ENCODE measurements around the gene ZC3H10. TPM values are rescaled to one million over a fixed set of nuclear protein-coding genes. Genes with fewer than 3 reads are reported as not detected.

ZC3H10 gene, protein sequence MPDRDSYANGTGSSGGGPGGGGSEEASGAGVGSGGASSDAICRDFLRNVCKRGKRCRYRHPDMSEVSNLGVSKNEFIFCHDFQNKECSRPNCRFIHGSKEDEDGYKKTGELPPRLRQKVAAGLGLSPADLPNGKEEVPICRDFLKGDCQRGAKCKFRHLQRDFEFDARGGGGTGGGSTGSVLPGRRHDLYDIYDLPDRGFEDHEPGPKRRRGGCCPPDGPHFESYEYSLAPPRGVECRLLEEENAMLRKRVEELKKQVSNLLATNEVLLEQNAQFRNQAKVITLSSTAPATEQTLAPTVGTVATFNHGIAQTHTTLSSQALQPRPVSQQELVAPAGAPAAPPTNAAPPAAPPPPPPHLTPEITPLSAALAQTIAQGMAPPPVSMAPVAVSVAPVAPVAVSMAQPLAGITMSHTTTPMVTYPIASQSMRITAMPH
- total RNA-seq = 7.2 and 7.8 TPM in 2 replicates

DNA sequence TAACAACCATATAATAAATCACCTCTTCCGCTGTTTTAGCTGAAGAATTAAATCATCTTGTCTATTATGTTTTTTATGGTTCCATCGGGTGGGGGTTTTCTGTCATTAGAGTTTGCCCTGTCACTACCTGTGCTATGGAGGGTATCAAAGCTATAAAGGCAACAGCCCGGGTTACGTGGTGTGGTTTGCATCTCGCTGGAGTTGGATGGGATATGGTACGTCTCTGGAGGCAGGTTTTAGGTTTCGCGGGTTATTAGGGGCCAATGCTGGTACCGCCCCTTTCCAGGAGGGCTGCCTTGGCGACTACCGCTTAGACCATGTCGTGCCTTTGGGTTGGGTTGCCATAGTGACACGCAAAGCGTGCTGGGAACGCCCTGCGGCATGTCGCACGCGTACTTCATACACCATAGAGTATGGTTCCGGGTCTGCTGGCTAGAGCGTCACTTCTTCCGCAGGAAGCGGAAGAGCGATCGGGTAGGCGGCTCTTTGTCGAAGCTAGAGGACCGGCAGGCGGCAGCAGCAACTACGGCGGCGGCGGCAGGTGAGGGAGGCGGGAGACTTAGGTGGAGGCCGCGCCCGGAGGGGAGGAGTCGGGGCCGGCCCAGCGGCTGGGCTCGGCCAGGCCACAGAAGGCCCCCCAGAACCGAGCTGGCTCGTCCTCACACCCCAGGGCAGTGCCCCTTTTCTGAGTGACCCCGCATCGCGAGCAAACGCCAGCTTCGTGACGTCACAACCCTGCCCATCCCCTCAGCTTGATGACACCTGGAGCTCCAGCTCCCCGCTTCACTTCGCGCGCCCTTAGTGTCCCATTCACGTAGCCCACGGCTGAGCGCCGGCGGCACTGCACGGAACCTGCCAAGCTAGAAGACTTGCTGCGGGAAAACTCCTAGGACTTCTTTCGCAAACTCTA lies at the start of gene ZC3H10:
Gene ZC3H10 (plus strand): TSS at position 489 of the 910 bp plus-strand sequence. CDS start 2,297 bp downstream, outside the sequence.

DNA sequence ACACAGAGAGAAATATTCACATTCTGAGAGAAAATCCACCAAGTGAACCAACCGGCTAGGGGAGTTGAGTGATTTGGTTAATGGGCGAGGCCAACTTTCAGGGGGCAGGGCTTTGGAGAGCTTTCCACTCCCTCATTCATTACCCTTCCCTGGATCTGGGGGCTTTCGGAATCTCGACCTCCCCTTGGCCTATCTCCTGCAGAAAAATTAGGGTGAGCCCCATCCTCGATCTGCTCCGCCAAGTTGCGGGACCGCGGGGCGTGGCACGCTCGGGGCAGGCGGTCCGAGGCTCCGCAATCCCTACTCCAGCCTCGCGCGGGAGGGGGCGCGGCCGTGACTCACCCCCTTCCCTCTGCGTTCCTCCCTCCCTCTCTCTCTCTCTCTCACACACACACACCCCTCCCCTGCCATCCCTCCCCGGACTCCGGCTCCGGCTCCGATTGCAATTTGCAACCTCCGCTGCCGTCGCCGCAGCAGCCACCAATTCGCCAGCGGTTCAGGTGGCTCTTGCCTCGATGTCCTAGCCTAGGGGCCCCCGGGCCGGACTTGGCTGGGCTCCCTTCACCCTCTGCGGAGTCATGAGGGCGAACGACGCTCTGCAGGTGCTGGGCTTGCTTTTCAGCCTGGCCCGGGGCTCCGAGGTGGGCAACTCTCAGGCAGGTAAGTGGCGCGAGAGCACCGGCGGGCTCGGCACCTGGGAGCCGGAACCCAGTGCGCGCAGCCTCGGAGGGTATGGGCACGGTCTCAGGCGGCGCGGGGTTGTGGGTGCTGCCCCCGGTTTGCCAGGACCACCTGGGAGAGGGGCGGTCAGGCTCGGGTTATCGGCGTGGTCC lies 38.1 kb upstream of the ZC3H10 start, which contains the start of gene ERBB3:
Gene ERBB3 (plus strand): TSS at position 443 of the 833 bp plus-strand sequence. CDS start 136 bp downstream, at position 579.

DNA sequence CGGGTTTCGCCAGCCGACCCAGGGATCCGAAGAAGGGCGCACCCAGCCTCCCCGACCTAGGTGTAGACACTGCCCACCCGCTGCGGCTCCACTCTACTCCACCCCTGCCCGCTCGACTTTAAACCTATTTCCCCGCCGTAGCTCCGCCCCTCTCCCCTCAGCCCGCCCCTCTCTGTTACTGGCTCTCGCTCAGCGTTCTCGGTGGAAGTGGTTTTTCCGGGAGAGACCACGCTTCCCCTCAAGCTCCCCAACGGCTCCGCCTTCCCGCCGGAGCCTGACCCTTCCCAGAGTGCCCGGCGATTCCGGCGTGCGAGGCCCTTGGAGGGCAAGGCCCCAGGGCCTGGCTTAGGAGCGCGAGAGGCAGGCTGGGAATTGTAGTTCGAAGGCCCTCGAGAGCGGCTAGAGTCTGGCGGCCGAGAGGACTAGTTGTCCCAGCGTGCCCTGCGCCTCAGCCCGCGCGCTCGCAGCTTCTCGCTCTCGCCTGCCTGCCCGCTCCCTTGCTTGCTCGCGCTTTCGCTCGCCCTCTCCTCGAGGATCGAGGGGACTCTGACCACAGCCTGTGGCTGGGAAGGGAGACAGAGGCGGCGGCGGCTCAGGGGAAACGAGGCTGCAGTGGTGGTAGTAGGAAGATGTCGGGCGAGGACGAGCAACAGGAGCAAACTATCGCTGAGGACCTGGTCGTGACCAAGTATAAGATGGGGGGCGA lies 13.8 kb upstream of the ZC3H10 start, which contains the start of gene PA2G4:
Gene PA2G4 (plus strand): TSS at position 451 of the 706 bp plus-strand sequence. CDS start 179 bp downstream, at position 630.

DNA sequence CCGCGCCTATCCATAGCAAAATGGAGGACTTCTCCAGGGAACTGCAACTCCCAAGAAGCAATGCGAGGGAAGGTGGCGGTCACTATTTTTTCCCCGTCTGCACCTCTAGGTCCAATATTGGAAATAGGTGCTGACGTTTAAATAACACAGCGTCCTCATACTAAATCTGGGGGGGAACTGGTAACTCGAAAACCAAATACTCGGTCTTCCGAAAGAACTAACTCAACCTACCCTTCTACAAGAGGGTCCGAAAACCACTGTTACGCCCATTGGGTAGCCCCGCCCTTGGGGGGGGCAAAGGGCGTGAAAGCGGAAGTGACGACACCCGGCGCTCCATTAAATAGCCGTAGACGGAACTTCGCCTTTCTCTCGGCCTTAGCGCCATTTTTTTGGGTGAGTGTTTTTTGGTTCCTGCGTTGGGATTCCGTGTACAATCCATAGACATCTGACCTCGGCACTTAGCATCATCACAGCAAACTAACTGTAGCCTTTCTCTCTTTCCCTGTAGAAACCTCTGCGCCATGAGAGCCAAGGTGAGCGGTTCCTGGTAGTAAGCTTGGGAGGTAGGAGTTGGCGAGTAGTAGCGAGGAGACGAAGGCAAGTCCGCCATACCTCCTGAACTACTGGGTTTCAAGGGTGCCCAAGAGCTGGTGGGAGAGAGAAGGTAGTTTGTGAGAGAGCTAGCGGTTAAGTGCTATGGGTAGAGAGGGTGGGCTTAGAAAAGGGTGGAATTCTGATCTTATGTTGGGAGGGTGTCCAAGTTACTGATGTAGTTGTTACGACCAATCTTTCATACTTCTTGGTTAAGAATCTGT lies 1.6 kb upstream of the ZC3H10 start, which contains the start of gene RPL41:
Gene RPL41 (plus strand): TSS at position 367 of the 815 bp plus-strand sequence.

DNA sequence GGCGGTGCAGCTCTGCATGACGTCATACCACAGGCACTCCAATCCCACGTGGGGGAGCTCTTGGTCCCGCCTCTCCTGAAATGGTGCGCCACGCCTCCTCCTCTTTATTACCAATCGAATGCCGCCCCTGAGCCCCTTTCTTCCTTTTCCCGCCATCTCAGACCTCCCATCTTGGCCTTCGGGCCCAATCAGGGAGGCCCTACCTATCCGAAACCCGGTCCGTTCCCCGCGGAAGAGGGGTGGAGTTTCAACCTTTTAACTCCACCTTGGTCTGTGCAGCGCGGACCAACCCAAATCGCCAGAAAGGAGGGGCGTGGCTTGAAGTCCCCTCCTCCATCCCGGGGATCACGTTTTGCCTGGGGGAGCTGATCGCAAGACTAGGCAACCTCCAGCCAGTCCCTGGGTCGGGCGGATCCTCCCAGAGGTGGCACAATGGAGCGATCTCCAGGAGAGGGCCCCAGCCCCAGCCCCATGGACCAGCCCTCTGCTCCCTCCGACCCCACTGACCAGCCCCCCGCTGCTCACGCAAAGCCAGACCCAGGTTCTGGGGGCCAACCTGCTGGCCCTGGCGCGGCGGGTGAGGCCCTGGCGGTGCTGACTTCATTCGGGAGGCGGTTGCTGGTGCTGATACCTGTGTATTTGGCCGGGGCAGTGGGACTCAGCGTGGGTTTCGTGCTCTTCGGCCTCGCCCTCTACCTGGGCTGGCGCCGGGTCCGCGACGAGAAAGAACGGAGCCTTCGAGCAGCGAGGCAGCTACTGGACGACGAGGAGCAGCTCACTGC lies 10.0 kb downstream of the ZC3H10 start, which contains the start of gene ESYT1:
Gene ESYT1 (plus strand): TSS at position 380 of the 782 bp plus-strand sequence. CDS start 53 bp downstream, at position 433.

DNA sequence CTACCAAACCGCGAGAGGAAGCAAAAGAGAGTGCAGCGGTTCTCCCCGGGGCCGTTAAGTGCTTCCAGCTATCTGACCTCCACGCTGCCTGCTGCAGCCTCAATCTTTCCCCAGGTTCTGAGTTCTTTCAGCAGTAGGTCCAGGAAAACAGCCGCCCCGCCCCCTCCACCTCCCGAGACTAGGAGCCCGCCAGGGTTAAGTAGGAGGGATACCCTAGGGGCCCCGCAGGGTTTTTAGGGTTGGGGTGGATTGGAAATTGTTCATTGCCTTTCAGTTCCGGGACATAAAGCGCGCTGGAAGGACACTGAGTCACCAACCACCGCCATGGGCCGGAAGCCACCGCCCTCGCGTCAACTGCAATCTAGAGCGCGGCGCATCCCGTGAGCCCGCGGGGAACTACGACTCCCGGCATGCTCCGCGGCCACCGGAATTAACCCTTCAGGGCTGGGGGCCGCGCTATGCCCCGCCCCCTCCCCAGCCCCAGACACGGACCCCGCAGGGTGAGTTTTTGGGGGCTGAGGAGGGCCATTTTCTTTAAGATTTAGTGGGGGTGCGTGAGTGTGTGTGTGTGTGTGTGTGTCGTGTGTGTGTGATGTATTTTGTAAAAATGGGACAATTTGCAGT lies 34.2 kb downstream of the ZC3H10 start, which contains the start of gene MYL6B:
Gene MYL6B (plus strand): TSS at position 456 of the 624 bp plus-strand sequence. CDS start 1,332 bp downstream, outside the sequence.

DNA sequence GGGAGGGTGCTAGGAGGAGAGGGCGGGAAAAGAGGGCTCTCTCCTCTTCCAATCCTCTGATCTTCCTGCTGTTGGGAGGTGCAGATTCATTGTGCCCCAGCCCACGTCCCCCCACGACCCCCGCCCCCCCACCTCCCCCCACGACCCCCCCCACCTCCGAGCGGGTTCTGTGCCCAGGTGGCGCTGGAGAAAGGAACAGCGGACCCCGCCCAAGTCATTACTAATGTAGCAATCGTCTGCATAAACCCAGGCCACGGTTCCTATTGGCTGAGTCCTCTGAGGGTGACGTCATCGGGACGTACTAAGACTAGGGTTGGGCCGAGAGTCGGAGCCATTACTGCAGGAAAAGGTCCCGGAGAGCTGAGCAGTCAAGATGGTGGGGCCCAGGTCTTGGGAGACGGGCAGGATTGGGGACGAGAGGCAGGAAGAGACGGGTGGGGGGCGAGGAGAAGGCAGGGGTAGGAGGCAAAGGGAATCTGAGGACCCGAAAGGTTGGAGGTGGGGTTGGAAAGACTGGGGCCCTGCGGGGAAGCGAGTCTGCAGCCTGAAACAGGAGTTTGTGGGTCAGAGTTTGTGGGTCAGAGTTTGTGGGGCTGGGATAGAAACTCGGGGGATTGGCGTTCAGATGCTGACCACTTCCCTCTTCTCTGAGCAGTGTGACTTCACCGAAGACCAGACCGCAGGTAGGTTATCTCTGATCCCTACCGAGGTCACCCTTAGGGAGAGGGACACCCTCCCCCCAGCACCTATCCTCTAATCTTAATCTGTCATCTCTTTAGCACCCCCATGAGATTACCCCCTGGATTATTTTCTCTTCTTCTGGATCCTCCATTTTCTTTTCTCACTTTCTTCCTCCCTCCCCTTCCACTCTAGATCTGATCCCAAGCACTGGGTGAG lies 40.2 kb downstream of the ZC3H10 start, which contains the start of gene MYL6:
Gene MYL6 (plus strand): TSS at position 331 of the 897 bp plus-strand sequence. CDS start 43 bp downstream, at position 374.

Other genes with a start within 250 kb of the ZC3H10 start
- 28.7 and 34.0 TPM in 2 replicates for gene PYM1, start 190.4 kb upstream of the ZC3H10 start, total RNA-seq
- 34.0 and 42.0 TPM in 2 replicates for gene DGKA, start 187.1 kb upstream of the ZC3H10 start, total RNA-seq
- gene PMEL, start 152.2 kb upstream of the ZC3H10 start, total RNA-seq = 1.3 and 2.1 TPM in 2 replicates
- gene CDK2, start 151.4 kb upstream of the ZC3H10 start, total RNA-seq = 27.1 and 33.1 TPM in 2 replicates
- gene RAB5B, start 144.2 kb upstream of the ZC3H10 start, total RNA-seq = 75.8 and 83.0 TPM in 2 replicates
- gene SUOX, start 121.0 kb upstream of the ZC3H10 start, total RNA-seq = 20.9 and 25.8 TPM in 2 replicates
- 0.67 and 0.98 TPM in 2 replicates for gene IKZF4, start 97.2 kb upstream of the ZC3H10 start, total RNA-seq
- 615 and 807 TPM in 2 replicates for gene RPS26, start 76.3 kb upstream of the ZC3H10 start, total RNA-seq
- 0.33 and 0.48 TPM in 2 replicates for gene ERBB3, start 38.1 kb upstream of the ZC3H10 start, total RNA-seq
- 183 and 261 TPM in 2 replicates for gene PA2G4, start 13.7 kb upstream of the ZC3H10 start, total RNA-seq
- gene RPL41, start 1.6 kb upstream of the ZC3H10 start, total RNA-seq = 1,748 and 2,622 TPM in 2 replicates
- 331 and 343 TPM in 2 replicates for gene ESYT1, start 10.0 kb downstream of the ZC3H10 start, total RNA-seq
- gene MYL6B, start 34.3 kb downstream of the ZC3H10 start, total RNA-seq = 70.0 and 90.5 TPM in 2 replicates
- 1,838 and 2,061 TPM in 2 replicates for gene MYL6, start 40.1 kb downstream of the ZC3H10 start, total RNA-seq
- gene SMARCC2, start 71.2 kb downstream of the ZC3H10 start, total RNA-seq = 69.6 and 70.5 TPM in 2 replicates
- 92.1 and 143 TPM in 2 replicates for gene RNF41, start 103.7 kb downstream of the ZC3H10 start, total RNA-seq
- gene NABP2, start 106.1 kb downstream of the ZC3H10 start, total RNA-seq = 30.2 and 33.0 TPM in 2 replicates
- gene SLC39A5, start 111.8 kb downstream of the ZC3H10 start, total RNA-seq = not detected in 2 replicates
- gene ANKRD52, start 140.1 kb downstream of the ZC3H10 start, total RNA-seq = 23.8 and 27.5 TPM in 2 replicates
- gene COQ10A, start 148.7 kb downstream of the ZC3H10 start, total RNA-seq = 7.8 and 11.7 TPM in 2 replicates
- gene CS, start 182.1 kb downstream of the ZC3H10 start, total RNA-seq = 213 and 238 TPM in 2 replicates
- gene CNPY2, start 197.7 kb downstream of the ZC3H10 start, total RNA-seq = 102 and 107 TPM in 2 replicates
- gene PAN2, start 215.7 kb downstream of the ZC3H10 start, total RNA-seq = 11.8 and 16.3 TPM in 2 replicates
- 0.76 TPM in 1 of 2 replicates, not detected in the other for gene IL23A, start 220.6 kb downstream of the ZC3H10 start, total RNA-seq
- gene STAT2, start 241.8 kb downstream of the ZC3H10 start, total RNA-seq = 69.4 and 94.7 TPM in 2 replicates
- gene APOF, start 244.6 kb downstream of the ZC3H10 start, total RNA-seq = not detected in 2 replicates